GM10847 (cell line): Measurements from ENCODE around the gene CBFA2T3.

Source experiments
- POLR2A ChIP-seq: IDR thresholded peaks from 2 replicates; pipeline ENCODE4 v1.6.1; 2011; ENCODE audit not compliant: insufficient read length; ENCODE audit errors: extremely low read depth

CBFA2T3 gene

GRCh38 chr16:88836791-88837190 is 140.2 kb downstream of the CBFA2T3 start:
- TF ChIP-seq POLR2A, result no peak

DNA sequence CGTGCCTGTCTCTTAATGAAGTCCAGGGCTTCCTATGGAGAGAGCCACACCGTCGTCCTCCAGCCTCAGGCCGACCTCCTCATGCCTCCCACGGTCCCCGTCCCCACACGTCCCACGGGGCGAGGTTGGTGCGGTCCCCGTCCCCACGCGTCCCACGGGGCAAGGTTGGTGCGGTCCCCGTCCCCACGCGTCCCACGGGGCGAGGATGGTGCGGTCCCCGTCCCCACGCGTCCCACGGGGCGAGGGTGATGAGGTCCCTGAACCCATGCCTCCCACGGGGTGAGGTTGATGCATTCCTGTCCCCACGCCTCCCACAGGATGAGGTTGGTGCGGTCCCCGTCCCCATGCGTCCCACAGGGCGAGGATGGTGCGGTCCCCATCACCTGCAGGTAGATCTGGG is 141.2 kb downstream of the CBFA2T3 start:
- no peak for TF ChIP-seq POLR2A

DNA sequence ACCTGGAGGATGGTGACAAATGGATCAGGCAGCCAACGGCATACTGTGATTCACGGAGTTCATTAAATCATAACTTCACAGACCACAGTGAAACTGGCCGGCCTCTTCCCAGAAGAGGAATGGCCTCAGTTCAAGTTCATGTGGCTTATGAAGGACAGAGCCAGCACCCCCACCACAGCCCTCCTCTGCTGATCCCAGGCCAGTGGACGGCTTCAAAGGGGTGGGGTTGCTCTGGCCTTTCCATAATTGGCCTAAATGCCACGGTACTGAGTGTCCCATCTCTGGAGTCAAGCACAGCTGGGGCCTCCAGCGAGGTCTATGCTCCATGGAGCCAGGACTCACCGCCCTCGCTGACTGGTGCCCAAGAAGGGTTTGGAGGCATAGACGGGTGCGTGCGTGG is 141.6 kb downstream of the CBFA2T3 start:
- TF ChIP-seq POLR2A, result no peak

- no peak for TF ChIP-seq POLR2A
These were observed 142.3 kb downstream of the CBFA2T3 start for GRCh38 chr16:88834670-88835069.

DNA sequence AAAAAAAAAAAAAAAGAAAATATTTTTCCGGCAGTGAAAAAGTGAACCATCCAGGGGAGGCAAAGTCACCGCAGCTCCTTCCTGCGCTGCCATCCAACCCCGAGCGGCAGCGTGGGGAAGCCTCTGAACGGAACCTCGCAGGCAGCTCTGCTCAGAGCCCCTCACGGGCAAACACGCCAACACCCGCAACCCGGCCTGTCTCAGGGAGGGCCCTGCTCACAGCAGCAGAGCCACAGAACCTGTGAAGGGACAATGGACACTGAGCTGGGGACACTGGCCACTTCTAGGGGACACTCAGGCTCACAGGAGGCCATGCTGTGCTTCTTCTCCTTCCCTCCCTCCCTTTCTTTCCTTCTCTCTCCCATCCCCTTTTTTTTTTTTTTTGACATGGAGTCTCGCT is 143.9 kb downstream of the CBFA2T3 start:
- TF ChIP-seq POLR2A, result no peak

GRCh38 chr16:88831838-88832237 is 145.2 kb downstream of the CBFA2T3 start:
- TF ChIP-seq POLR2A, result no peak

- no peak for TF ChIP-seq POLR2A
These were observed 146.2 kb downstream of the CBFA2T3 start for GRCh38 chr16:88830783-88831182.

- no peak for TF ChIP-seq POLR2A
These were observed 146.7 kb downstream of the CBFA2T3 start for GRCh38 chr16:88830258-88830657.

- no peak for TF ChIP-seq POLR2A
These were observed 148.3 kb downstream of the CBFA2T3 start for GRCh38 chr16:88828711-88829110.

- TF ChIP-seq POLR2A, result no peak
These were observed 149.3 kb downstream of the CBFA2T3 start for GRCh38 chr16:88827727-88828126.

GRCh38 chr16:88826070-88826840 is 150.8 kb downstream of the CBFA2T3 start:
- no peak for TF ChIP-seq POLR2A

GRCh38 chr16:88825146-88825545 is 151.9 kb downstream of the CBFA2T3 start:
- no peak for TF ChIP-seq POLR2A
